Loucy (cell line): ENCODE results near the gene FOXK2.

ENCODE experiments used
- H2AFZ ChIP-seq: fragments of 200-600 bp; sonication (generic); 2 replicates; pipeline ENCODE4 v1.6.0; 2016; ENCODE audit warnings: antibody characterized with exemption, mild to moderate bottlenecking, low read length, moderate library complexity
- H3F3A ChIP-seq: fragments of 200-600 bp; 2 replicates; pipeline ENCODE4 v1.6.0; 2016; ENCODE audit warnings: antibody characterized with exemption, low read depth, mild to moderate bottlenecking
- H3K27me3 ChIP-seq: fragments of 200-600 bp; sonication (generic); 2 replicates; pipeline ENCODE4 v1.6.1; 2014; ENCODE audit warnings: low read length, mild to moderate bottlenecking; ENCODE audit not compliant: insufficient read depth, poor library complexity, severe bottlenecking
- H3K36me3 ChIP-seq: fragments of 200-600 bp; sonication (generic); 2 replicates; pipeline ENCODE4 v1.6.1; 2016; ENCODE audit warnings: low read length; ENCODE audit not compliant: insufficient read depth
- H3K4me1 ChIP-seq: fragments of 200-600 bp; sonication (generic); 2 replicates; pipeline ENCODE4 v1.5.1; 2014; ENCODE audit warnings: low read length, mild to moderate bottlenecking; ENCODE audit not compliant: insufficient read depth, poor library complexity, severe bottlenecking
- H3K4me2 ChIP-seq: fragments of 200-600 bp; sonication (generic); 2 replicates; pipeline ENCODE4 v1.6.0; 2014; ENCODE audit warnings: antibody characterized with exemption, low read length, low read depth, mild to moderate bottlenecking; ENCODE audit not compliant: poor library complexity, severe bottlenecking
- H3K4me3 ChIP-seq: fragments of 200-600 bp; sonication (generic); 2 replicates; pipeline ENCODE4 v1.5.1; 2014; ENCODE audit warnings: low read length, mild to moderate bottlenecking, mixed read lengths; ENCODE audit not compliant: poor library complexity, severe bottlenecking
- H3K79me2 ChIP-seq: fragments of 200-600 bp; sonication (generic); 2 replicates; pipeline ENCODE4 v1.6.1; 2014; ENCODE audit warnings: low read length; ENCODE audit not compliant: insufficient read depth
- H3K9ac ChIP-seq: fragments of 200-600 bp; sonication (generic); 2 replicates; pipeline ENCODE4 v1.6.0; 2014; ENCODE audit warnings: mild to moderate bottlenecking, low read depth, low read length, moderate library complexity; ENCODE audit not compliant: poor library complexity, severe bottlenecking
- H3K9me2 ChIP-seq: fragments of 200-600 bp; sonication (generic); replicated peaks from 2 replicates; pipeline ENCODE4 v1.6.1; 2016; ENCODE audit warnings: low read depth, low read length, mixed read lengths
- H3K9me3 ChIP-seq: fragments of 200-600 bp; sonication (generic); 2 replicates; pipeline ENCODE4 v1.6.1; 2014; ENCODE audit warnings: mild to moderate bottlenecking, antibody characterized with exemption, low read length, low read depth; ENCODE audit not compliant: insufficient read depth
- H4K20me1 ChIP-seq: fragments of 200-600 bp; sonication (generic); 2 replicates; pipeline ENCODE4 v1.6.0; 2014; ENCODE audit warnings: antibody characterized with exemption, low read length, mild to moderate bottlenecking; ENCODE audit not compliant: insufficient read depth, poor library complexity, severe bottlenecking
- CTCF ChIP-seq: fragments of 200-600 bp; sonication (generic); conservative IDR thresholded peaks from 2 replicates; pipeline ENCODE4 v1.5.1; 2014; ENCODE audit warnings: mild to moderate bottlenecking, antibody characterized with exemption, low read length
- EZH2phosphoT487 ChIP-seq: fragments of 200-600 bp; IDR thresholded peaks from 2 replicates; pipeline ENCODE4 v1.6.1; 2018; ENCODE audit warnings: antibody characterized with exemption, mild to moderate bottlenecking, moderate library complexity, borderline replicate concordance

The FOXK2 gene

GRCh38 chr17:82480318-82480717 is 39.2 kb upstream of the FOXK2 start:
- peaks cover 8% of the 10 kb centered on the region for H4K20me1 ChIP-seq
- peaks cover 86% of the 10 kb centered on the region; the same call in 1 of the 2 replicates for H3K36me3 ChIP-seq

GRCh38 chr17:82483204-82483660 is 36.3 kb upstream of the FOXK2 start:
- Histone ChIP-seq H3K79me2 (no peaks in the 10 kb centered on the region), H2AFZ (no peak overlapping the region), H3K27me3 (no peaks in the 10 kb centered on the region), H3F3A (no peaks in the 10 kb centered on the region), H3K4me3 (no peak overlapping the region), H3K9ac (no peak overlapping the region), H3K4me1 (peaks cover 13% of the 10 kb centered on the region), H3K9me2 (no peaks in the 10 kb centered on the region), H3K4me2 (no peak overlapping the region), H3K9me3 (no peaks in the 10 kb centered on the region), H3K36me3 (peaks cover 96% of the 10 kb centered on the region), H4K20me1 (peaks cover 3% of the 10 kb centered on the region)
- TF ChIP-seq EZH2phosphoT487 (no peak), CTCF (no peak)

More at GRCh38 chr17:82480318-82480717, 39.2 kb upstream of the FOXK2 start:
- H3K79me2 ChIP-seq = no peaks in the 10 kb centered on the region; the same call in 1 of the 2 replicates
- H2AFZ ChIP-seq = no peak overlapping the region
- no peak overlapping the region for H3K9ac ChIP-seq
- H3F3A ChIP-seq = no peaks in the 10 kb centered on the region
- peaks cover 13% of the 10 kb centered on the region for H3K4me1 ChIP-seq
- no peak for TF ChIP-seq CTCF
- no peak for TF ChIP-seq EZH2phosphoT487
- H3K4me2 ChIP-seq = no peak overlapping the region
- no peaks in the 10 kb centered on the region for H3K9me3 ChIP-seq
- H3K27me3 ChIP-seq = no peaks in the 10 kb centered on the region
- H3K9me2 ChIP-seq = no peaks in the 10 kb centered on the region
- no peak overlapping the region for H3K4me3 ChIP-seq

DNA sequence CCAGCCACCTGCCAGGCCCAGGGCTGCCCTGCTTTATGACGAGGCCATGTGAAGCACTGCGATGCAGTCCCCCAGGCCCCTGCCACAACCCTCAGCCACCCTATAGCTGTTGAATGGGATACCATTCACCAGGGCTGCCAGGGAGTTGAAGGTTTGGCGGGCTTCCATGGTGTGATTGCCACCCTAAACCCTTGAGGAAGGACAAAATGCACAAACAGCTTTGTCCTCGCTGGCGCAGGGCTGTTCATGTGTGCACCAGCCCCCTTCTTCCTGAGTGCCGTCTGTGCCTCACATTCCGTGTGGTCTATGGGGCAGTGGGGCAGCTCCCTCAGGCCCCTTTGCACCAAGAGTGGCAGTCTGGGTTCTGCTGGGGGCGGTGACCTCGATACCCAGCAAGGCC is 35.7 kb upstream of the FOXK2 start:
- H3K4me2 ChIP-seq = no peak overlapping the region
- H3F3A ChIP-seq = no peaks in the 10 kb centered on the region
- H3K36me3 ChIP-seq = peaks cover 96% of the 10 kb centered on the region
- H3K79me2 ChIP-seq = no peaks in the 10 kb centered on the region
- no peaks in the 10 kb centered on the region for H4K20me1 ChIP-seq
- H2AFZ ChIP-seq = no peak overlapping the region
- H3K9ac ChIP-seq = no peak overlapping the region
- H3K27me3 ChIP-seq = no peaks in the 10 kb centered on the region
- no peak overlapping the region for H3K4me3 ChIP-seq
- peaks cover 7% of the 10 kb centered on the region for H3K4me1 ChIP-seq
- TF ChIP-seq CTCF = no peak
- H3K9me3 ChIP-seq = no peaks in the 10 kb centered on the region
- no peaks in the 10 kb centered on the region for H3K9me2 ChIP-seq
